H9 (cell line): Measurements from ENCODE around the gene SALL3. TPM values are rescaled to one million over a fixed set of nuclear protein-coding genes. Genes with fewer than 3 reads are reported as not detected.

Experiments
- DNase-seq: peaks from one replicate; pipeline ENCODE4 v3.0.0-alpha.2; 2017
- H2AFZ ChIP-seq: one replicate; pipeline ENCODE4 v1.6.1; 2013; ENCODE audit warnings: mild to moderate bottlenecking, low read length, control low read depth, moderate library complexity
- H2AK5ac ChIP-seq: 2 replicates; pipeline ENCODE4 v1.6.1; 2013; ENCODE audit warnings: low read length, control low read depth, mixed read lengths; ENCODE audit not compliant: insufficient read length
- H2BK120ac ChIP-seq: one replicate; pipeline ENCODE4 v1.6.1; 2013; ENCODE audit warnings: low read depth, mild to moderate bottlenecking, low read length, control low read depth, inconsistent platforms; ENCODE audit not compliant: poor library complexity, severe bottlenecking
- H2BK12ac ChIP-seq: 2 replicates; pipeline ENCODE4 v1.6.1; 2013; ENCODE audit warnings: low read length, control low read depth, mixed read lengths, low read depth; ENCODE audit not compliant: insufficient read length
- H2BK15ac ChIP-seq: 2 replicates; pipeline ENCODE4 v1.6.1; 2013; ENCODE audit warnings: low read depth, low read length, control low read depth
- H2BK20ac ChIP-seq: one replicate; pipeline ENCODE4 v1.6.1; 2013; ENCODE audit warnings: low read depth, mild to moderate bottlenecking, low read length, control low read depth, inconsistent platforms; ENCODE audit not compliant: poor library complexity, severe bottlenecking
- H2BK5ac ChIP-seq: 2 replicates; pipeline ENCODE4 v1.6.1; 2013; ENCODE audit warnings: low read length, control low read depth, mixed read lengths; ENCODE audit not compliant: insufficient read length
- H3K14ac ChIP-seq: 2 replicates; pipeline ENCODE4 v1.6.1; 2013; ENCODE audit warnings: low read length, control low read depth; ENCODE audit not compliant: insufficient read depth
- H3K18ac ChIP-seq: 2 replicates; pipeline ENCODE4 v1.6.1; 2013; ENCODE audit warnings: low read depth, mild to moderate bottlenecking, mixed read lengths, low read length, control low read depth; ENCODE audit not compliant: insufficient read length
- H3K23ac ChIP-seq: 2 replicates; pipeline ENCODE4 v1.6.1; 2013; ENCODE audit warnings: low read length, control low read depth, mixed read lengths, low read depth; ENCODE audit not compliant: insufficient read length
- H3K23me2 ChIP-seq: 2 replicates; pipeline ENCODE4 v1.6.1; 2013; ENCODE audit warnings: low read depth, mild to moderate bottlenecking, mixed read lengths, low read length, control low read depth; ENCODE audit not compliant: insufficient read length, poor library complexity, severe bottlenecking
- H3K27ac ChIP-seq: 2 replicates; pipeline ENCODE4 v1.5.1; 2013; ENCODE audit warnings: low read length, control low read depth, mixed read lengths, low read depth; ENCODE audit not compliant: insufficient read length
- H3K27me3 ChIP-seq: 2 replicates; pipeline ENCODE4 v1.6.1; 2013; ENCODE audit warnings: low read length, control low read depth, inconsistent platforms; ENCODE audit not compliant: insufficient read depth
- H3K4ac ChIP-seq: 2 replicates; pipeline ENCODE4 v1.6.1; 2013; ENCODE audit warnings: low read depth, mild to moderate bottlenecking, control low read depth, inconsistent platforms, low read length, moderate library complexity
- H3K4me1 ChIP-seq: 2 replicates; pipeline ENCODE4 v1.6.1; 2013; ENCODE audit warnings: low read length, control low read depth, inconsistent platforms; ENCODE audit not compliant: insufficient read depth
- H3K4me2 ChIP-seq: 2 replicates; pipeline ENCODE4 v1.6.1; 2013; ENCODE audit warnings: low read length, control low read depth, mixed read lengths; ENCODE audit not compliant: insufficient read length, insufficient read depth
- H3K56ac ChIP-seq: 2 replicates; pipeline ENCODE4 v1.6.1; 2013; ENCODE audit warnings: low read depth, mild to moderate bottlenecking, mixed read lengths, low read length, control low read depth; ENCODE audit not compliant: insufficient read length
- H3K79me1 ChIP-seq: 2 replicates; pipeline ENCODE4 v1.6.1; 2013; ENCODE audit warnings: low read depth, mild to moderate bottlenecking, moderate library complexity, low read length, control low read depth, inconsistent platforms; ENCODE audit not compliant: insufficient read depth, poor library complexity, severe bottlenecking
- H3K79me2 ChIP-seq: 2 replicates; pipeline ENCODE4 v1.6.1; 2013; ENCODE audit warnings: low read length, control low read depth, inconsistent platforms; ENCODE audit not compliant: insufficient read depth
- H3K9ac ChIP-seq: 2 replicates; pipeline ENCODE4 v1.6.1; 2013; ENCODE audit warnings: low read length, control low read depth, mixed read lengths; ENCODE audit not compliant: insufficient read length; ENCODE audit errors: extremely low read depth
- H3K9me3 ChIP-seq: one replicate; pipeline ENCODE4 v1.6.1; 2013; ENCODE audit warnings: low read depth, low read length, inconsistent platforms; ENCODE audit not compliant: control insufficient read depth
- H3T11ph ChIP-seq: one replicate; pipeline ENCODE4 v1.6.1; 2013; ENCODE audit warnings: mild to moderate bottlenecking, low read length, control low read depth, inconsistent platforms
- H4K20me1 ChIP-seq: one replicate; pipeline ENCODE4 v1.6.1; 2013; ENCODE audit not compliant: control insufficient read depth, insufficient read length, insufficient read depth
- H4K5ac ChIP-seq: 2 replicates; pipeline ENCODE4 v1.6.1; 2013; ENCODE audit warnings: low read depth, mild to moderate bottlenecking, mixed read lengths, low read length, control low read depth; ENCODE audit not compliant: insufficient read length
- H4K8ac ChIP-seq: replicated peaks from 2 replicates; pipeline ENCODE4 v1.6.1; 2013; ENCODE audit warnings: low read length, control low read depth, mixed read lengths, low read depth; ENCODE audit not compliant: insufficient read length
- H4K91ac ChIP-seq: 2 replicates; pipeline ENCODE4 v1.6.1; 2013; ENCODE audit warnings: low read depth, mild to moderate bottlenecking, moderate library complexity, mixed read lengths, low read length, control low read depth; ENCODE audit not compliant: insufficient read length
- H3K27ac Mint-ChIP-seq, 3 experiments: 2 replicates in 2 of 3; 3 replicates in 1 of 3; pipeline ENCODE4 v1.8.0; 2020 to 2021; ENCODE audit warnings: mixed read lengths in 3 of 3, mild to moderate bottlenecking in 1 of 3, moderate library complexity in 1 of 3
- H3K27me3 Mint-ChIP-seq: 2 replicates; pipeline ENCODE4 v1.8.0; 2021; ENCODE audit warnings: low read depth, mild to moderate bottlenecking, moderate library complexity, mixed read lengths
- H3K36me3 Mint-ChIP-seq, 3 experiments: 2 replicates in 2 of 3; 3 replicates in 1 of 3; pipeline ENCODE4 v1.8.0; 2020 to 2021; ENCODE audit warnings: low read depth in 3 of 3, mixed read lengths in 3 of 3; ENCODE audit not compliant: insufficient read depth in 1 of 3
- H3K4me1 Mint-ChIP-seq, 2 experiments: 2 replicates each; pipeline ENCODE4 v1.8.0; 2020; ENCODE audit warnings: mixed read lengths in 2 of 2
- H3K4me3 Mint-ChIP-seq, 2 experiments: 2 replicates in 1 of 2; 3 replicates in 1 of 2; pipeline ENCODE4 v1.8.0; 2020 to 2021; ENCODE audit warnings: mild to moderate bottlenecking in 2 of 2, mixed read lengths in 2 of 2, moderate library complexity in 1 of 2
- H3K9me3 Mint-ChIP-seq, 2 experiments: 2 replicates in 1 of 2; 3 replicates in 1 of 2; pipeline ENCODE4 v1.8.0; 2020; ENCODE audit warnings: mild to moderate bottlenecking in 2 of 2, mixed read lengths in 2 of 2, moderate library complexity in 1 of 2
- CTCF ChIP-seq: fragments of 200-600 bp; sonication (generic); conservative IDR thresholded peaks from 3 replicates; pipeline ENCODE4 v1.8.0; 2021; ENCODE audit warnings: antibody characterized with exemption, mild to moderate bottlenecking
- WGBS: extraction: QIAGEN DNeasy Blood & Tissue Kit; methylation state at CpG from one replicate; pipeline ENCODE4 v1.1.7; 2013; ENCODE audit warnings: missing lambda C conversion rate, low lambda C conversion rate, mixed read lengths; ENCODE audit not compliant: insufficient read length; ENCODE audit errors: extremely low coverage; 5-methylcytosine and 5-hydroxymethylcytosine counted together
- total RNA-seq: library from RNA; stranded (reverse); gene quantifications from 2 replicates; pipeline ENCODE4 v1.2.1, GENCODE V29; 2021

Gene SALL3
- total RNA-seq, 1 experiment from 2014 or later, result 52.4 TPM

GRCh38 chr18:79046522-79046921 is 66.9 kb downstream of the SALL3 start:
- H4K91ac ChIP-seq, result no peak overlapping the region
- H3K27ac ChIP-seq, result no peak overlapping the region
- no peaks in the 10 kb centered on the region for H3K9me3 ChIP-seq
- Mint-ChIP-seq H3K36me3 (peaks cover 0 to 4% (median 0%) of the 10 kb centered on the region in 3 experiments; a peak in 2 of 7 replicates), H3K27me3 (peaks cover 6% of the 10 kb centered on the region; the same call in 1 of the 2 replicates), H3K4me1 (peaks cover 0 to 9% of the 10 kb centered on the region in 2 experiments; a peak in 2 of 4 replicates), H3K4me3 (no peak overlapping the region), H3K9me3 (peaks cover 7 to 8% of the 10 kb centered on the region in 2 experiments; a peak in 4 of 5 replicates), H3K27ac (no peak overlapping the region)
- H4K20me1 ChIP-seq, result no peaks in the 10 kb centered on the region
- no CpG with 5 or more reads among the region's 14 CpGs for WGBS
- no peak overlapping the region for H3K4me2 ChIP-seq
- H3K56ac ChIP-seq, result no peak overlapping the region
- H2BK120ac ChIP-seq, result no peak overlapping the region
- no peaks in the 10 kb centered on the region for H3K4me1 ChIP-seq
- H3K14ac ChIP-seq, result no peak overlapping the region; the same call in 1 of the 2 replicates
- TF ChIP-seq CTCF, result no peak
- no peaks in the 10 kb centered on the region for H3K23me2 ChIP-seq
- no peak overlapping the region for H2BK20ac ChIP-seq
- H3K18ac ChIP-seq, result no peak overlapping the region
- no peak overlapping the region for H3T11ph ChIP-seq
- H2AFZ ChIP-seq, result no peak overlapping the region
- no peak overlapping the region for H3K4ac ChIP-seq
- no peak overlapping the region for H3K23ac ChIP-seq
- no peak for DNase-seq
- no peak overlapping the region for H4K8ac ChIP-seq
- no peak overlapping the region for H2BK12ac ChIP-seq
- no peak overlapping the region for H2BK5ac ChIP-seq
- H3K9ac ChIP-seq, result no peak overlapping the region
- no peak overlapping the region for H4K5ac ChIP-seq
- H3K79me2 ChIP-seq, result no peaks in the 10 kb centered on the region
- H2AK5ac ChIP-seq, result no peak overlapping the region
- no peaks in the 10 kb centered on the region for H3K79me1 ChIP-seq
- H3K27me3 ChIP-seq, result no peaks in the 10 kb centered on the region
- no peak overlapping the region for H2BK15ac ChIP-seq
